Tibial artery (tissue), 4 donors: ENCODE results near the gene ILDR2.
A peak's percentile ranks its signal among the peaks of the same experiment; 100 is the strongest.

Experiments
- DNase-seq, 2 donors: peaks; one replicate each; pipeline ENCODE4 v3.0.0-alpha.2; 2019
- H3K27ac ChIP-seq, 2 donors: fragments of 200-600 bp; sonication (generic) in 1 of 2; 1 replicate in 1 of 2; 2 replicates in 1 of 2; pipeline ENCODE4 v1.5.1; 2018 to 2019; ENCODE audit warnings: mild to moderate bottlenecking in 1 of 2
- H3K27me3 ChIP-seq, 2 donors: fragments of 200-600 bp; sonication (generic) in 1 of 2; one replicate each; pipeline versions ENCODE4 v1.5.1 to v1.6.0; 2016 to 2019
- H3K36me3 ChIP-seq, 3 donors: fragments of 200-600 bp; sonication (generic) in 2 of 3; one replicate each; pipeline ENCODE4 v1.5.1; 2016 to 2019; ENCODE audit warnings: mild to moderate bottlenecking in 2 of 3
- H3K4me1 ChIP-seq, 4 donors: fragments of 200-600 bp; sonication (generic) in 2 of 4; 1 replicate in 3 of 4; 2 replicates in 1 of 4; pipeline ENCODE4 v1.5.1; 2016 to 2019
- H3K4me3 ChIP-seq, 2 donors: fragments of 200-600 bp; sonication (generic) in 1 of 2; 1 replicate in 1 of 2; 2 replicates in 1 of 2; pipeline ENCODE4 v1.5.1; 2018 to 2019; ENCODE audit warnings: mild to moderate bottlenecking in 2 of 2
- H3K9me3 ChIP-seq, 3 donors: fragments of 200-600 bp; sonication (generic) in 1 of 3; one replicate each; pipeline ENCODE4 v1.5.1; 2016 to 2019
- CTCF ChIP-seq, 2 experiments: fragments of 200-600 bp in 1 of 2; fragments of 450-650 bp in 1 of 2; IDR thresholded peaks; one replicate each; pipeline ENCODE4 v1.5.1; 2017 to 2019; ENCODE audit warnings: antibody characterized with exemption in 2 of 2, mild to moderate bottlenecking in 1 of 2, moderate library complexity in 1 of 2
- intact Hi-C: fragments of 100-400 bp; cut with DNase I; formaldehyde crosslinking; loops from one replicate; pipeline ENCODE4 v1.15.0; 2023; ENCODE audit warnings: low total_unique reads

Gene ILDR2

GRCh38 chr1:166952002-166952746 is 23.2 kb downstream of the ILDR2 start:
- TF ChIP-seq CTCF (IDR thresholded peaks at IDR 0.05): no peak
- Histone ChIP-seq H3K4me1 (peaks cover 0 to 11% (median 2%) of the 10 kb centered on the region in 4 donors), H3K27ac (no peak overlapping the region), H3K4me3 (no peak overlapping the region), H3K36me3 (no peaks in the 10 kb centered on the region), H3K9me3 (no peaks in the 10 kb centered on the region), H3K27me3 (no peaks in the 10 kb centered on the region)
- intact Hi-C loops: no loop called here
- DNase-seq: no peak

GRCh38 chr1:166951050-166951449 is 24.3 kb downstream of the ILDR2 start:
- Histone ChIP-seq H3K4me3 (no peak overlapping the region), H3K9me3 (no peaks in the 10 kb centered on the region), H3K4me1 (peaks cover 0 to 13% (median 2%) of the 10 kb centered on the region in 4 donors), H3K36me3 (no peaks in the 10 kb centered on the region), H3K27ac (no peak overlapping the region), H3K27me3 (no peaks in the 10 kb centered on the region)
- no peak for TF ChIP-seq CTCF (IDR thresholded peaks at IDR 0.05)
- DNase-seq: no peak
- intact Hi-C loops: no loop called here

DNA sequence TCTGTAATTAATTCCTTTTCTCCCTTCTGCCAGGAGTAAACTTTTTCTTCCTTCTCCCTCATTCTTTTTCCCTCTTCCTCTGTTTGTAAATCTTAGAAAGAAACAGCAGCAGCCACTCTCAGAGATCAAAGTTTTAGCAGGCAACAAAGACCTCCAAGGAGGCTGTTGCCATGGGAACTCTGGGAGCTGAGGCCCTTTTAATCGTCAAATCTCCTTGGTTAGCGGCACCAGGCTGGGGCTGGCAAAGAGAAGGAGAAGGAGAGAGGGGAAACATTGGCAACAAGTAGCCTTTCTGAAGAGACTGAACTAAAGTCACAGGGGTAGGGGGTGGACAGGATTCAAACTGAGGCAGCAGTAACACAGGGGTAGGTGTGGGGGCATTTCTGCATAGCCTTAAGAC is 25.2 kb downstream of the ILDR2 start:
- Histone ChIP-seq H3K27me3 (no peaks in the 10 kb centered on the region), H3K4me3 (no peak overlapping the region), H3K4me1 (peaks cover 0 to 13% (median 2%) of the 10 kb centered on the region in 4 donors), H3K27ac (no peak overlapping the region), H3K36me3 (no peaks in the 10 kb centered on the region), H3K9me3 (no peaks in the 10 kb centered on the region)
- TF ChIP-seq CTCF (IDR thresholded peaks at IDR 0.05): no peak
- intact Hi-C loops: no loop called here
- DNase-seq: no peak

DNA sequence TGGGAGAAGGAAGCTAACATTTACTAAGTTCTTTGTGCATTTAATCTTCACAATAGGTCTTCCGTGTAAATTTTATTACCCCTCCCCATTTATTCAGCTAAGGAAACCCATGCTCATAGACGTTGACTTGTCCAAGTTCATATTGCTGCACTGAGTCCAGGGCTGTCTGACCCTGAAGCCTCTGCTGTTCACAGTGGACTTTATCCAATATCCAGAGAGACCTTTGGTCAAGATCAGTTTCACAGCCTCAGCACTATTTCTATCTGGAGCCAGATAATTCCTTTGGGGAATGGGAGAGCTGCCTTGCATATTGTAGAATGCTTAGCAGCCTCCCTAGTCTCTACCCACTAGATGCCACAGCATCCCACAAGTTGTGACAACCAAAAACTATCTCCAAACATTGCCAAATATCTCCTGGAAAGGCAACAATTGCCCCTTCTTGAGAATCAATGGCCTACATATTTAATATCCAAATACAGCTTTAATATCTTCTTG is 26.4 kb downstream of the ILDR2 start:
- H3K4me1 ChIP-seq: peaks cover 0 to 13% (median 2%) of the 10 kb centered on the region in 4 donors
- DNase-seq: no peak
- H3K36me3 ChIP-seq: no peaks in the 10 kb centered on the region
- intact Hi-C loops: no loop called here
- no peak for TF ChIP-seq CTCF (IDR thresholded peaks at IDR 0.05)
- H3K4me3 ChIP-seq: no peak overlapping the region
- H3K27me3 ChIP-seq: no peaks in the 10 kb centered on the region
- no peak overlapping the region for H3K27ac ChIP-seq
- no peaks in the 10 kb centered on the region for H3K9me3 ChIP-seq

- H3K4me1 ChIP-seq: peaks cover 0 to 13% (median 2%) of the 10 kb centered on the region in 4 donors
- H3K27me3 ChIP-seq: no peaks in the 10 kb centered on the region
- H3K9me3 ChIP-seq: no peaks in the 10 kb centered on the region
- H3K36me3 ChIP-seq: no peaks in the 10 kb centered on the region
- TF ChIP-seq CTCF (IDR thresholded peaks at IDR 0.05): no peak
- intact Hi-C loops: no loop called here
- H3K4me3 ChIP-seq: peak overlapping the region; percentile 14 to 46
- DNase-seq: peak in 1 of 2 donors; percentile 64
- H3K27ac ChIP-seq: no peak overlapping the region
Measured at GRCh38 chr1:166947398-166948043, 27.8 kb downstream of the ILDR2 start.
